K562 (cell line): ENCODE measurements around the gene ULBP1. TPM values are rescaled to one million over a fixed set of nuclear protein-coding genes. Genes with fewer than 3 reads are reported as not detected.

Experiments used
- ATF7 ChIP-seq: fragments of 450-650 bp; IDR thresholded peaks from 2 replicates; pipeline ENCODE4 v1.7.1; 2014; ENCODE audit warnings: mild to moderate bottlenecking, moderate library complexity
- DEAF1 ChIP-seq: fragments of 450-650 bp; formaldehyde crosslinking; IDR thresholded peaks from 2 replicates; pipeline ENCODE4 v1.4.0; 2020; ENCODE audit warnings: mild to moderate bottlenecking, moderate library complexity
- HBP1 ChIP-seq: fragments of 450-650 bp; formaldehyde crosslinking; IDR thresholded peaks from 2 replicates; pipeline ENCODE4 v1.4.0; 2022; ENCODE audit warnings: missing genetic modification characterization
- NR2F6 ChIP-seq: fragments of 450-650 bp; formaldehyde crosslinking; IDR thresholded peaks from 2 replicates; pipeline ENCODE4 v1.4.0; 2020; ENCODE audit warnings: mild to moderate bottlenecking
- REST ChIP-seq, 2 experiments: fragments of 450-650 bp; formaldehyde crosslinking in 1 of 2; IDR thresholded peaks; 2 replicates each; pipeline versions ENCODE4 v1.4.0 to v1.6.1; 2014 to 2020; ENCODE audit warnings: mild to moderate bottlenecking in 2 of 2, borderline replicate concordance in 1 of 2, low read depth in 1 of 2
- polyA plus RNA-seq, 8 experiments: library from polyadenylated mRNA; depleted of rRNA in 4 of 8; stranded (reverse) in 5 of 8; unstranded in 3 of 8; fragments of >200 nt; fragmentation: Nextera tagmentation in 2 of 8; fragmentation: Illumina TruSeq in 1 of 8; extraction: Ambion mirVana in 2 of 8; extraction: Trizol in 1 of 8; gene quantifications; 2 replicates each; pipeline versions ENCODE4 v1.2.1 to v1.2.3, GENCODE V29; 2011 to 2014; ENCODE audit warnings: inconsistent platforms in 1 of 8, missing spikeins in 1 of 8
- total RNA-seq, 7 experiments: library from RNA; depleted of rRNA in 6 of 7; stranded (reverse); fragments of >200 nt in 6 of 7; fragmentation: Illumina TruSeq in 2 of 7; extraction: Trizol in 2 of 7; gene quantifications; 2 replicates each; pipeline versions ENCODE4 v1.2.1 to v1.2.3, GENCODE V29; 2011 to 2021; ENCODE audit warnings: low replicate concordance in 1 of 7

ULBP1 gene
- total and polyA plus RNA-seq, 9 of the 15 experiments (the other 6 are each of a cell fraction or from before 2014, with no cell fraction given), result 0.33 to 6.0 (median 2.5) TPM

GRCh38 chr6:150016324-150017185 is 52.8 kb downstream of the ULBP1 start (continued):
- TF ChIP-seq DEAF1 (CRISPR knock-in tag) (peak; percentile 89), HBP1 (CRISPR knock-in tag) (peak; percentile 71; the same call in 1 of the 2 replicates), NR2F6 (CRISPR knock-in tag) (no peak), REST (IDR thresholded peaks at IDR 0.05; ENCODE audit: borderline replicate concordance) (peak; percentile 89), REST (CRISPR knock-in tag; IDR thresholded peaks at IDR 0.05; ENCODE audit: low read depth) (no peak), ATF7 (peak; percentile 50; the same call in 1 of the 2 replicates)
